Trophoblast cell (in vitro differentiated cells and primary cell): ENCODE measurements around the gene ZNF555.
"Not testable (repeated sequence)": the region's sequence is repeated elsewhere in the genome, so short reads cannot be mapped to it uniquely, and the experiment has no call there.

Experiments used
- DNase-seq, 2 donors: peaks; one replicate each; pipeline ENCODE4 v3.0.0-alpha.2; 2016
- H2AFZ ChIP-seq: 2 replicates; pipeline ENCODE4 v1.6.1; 2013; ENCODE audit warnings: low read length, moderate library complexity, mild to moderate bottlenecking; ENCODE audit not compliant: insufficient read depth, poor library complexity
- H2AK5ac ChIP-seq: 2 replicates; pipeline ENCODE4 v1.6.1; 2013; ENCODE audit warnings: mild to moderate bottlenecking, low read length
- H2BK120ac ChIP-seq: 2 replicates; pipeline ENCODE4 v1.6.1; 2013; ENCODE audit warnings: low read length, mild to moderate bottlenecking, moderate library complexity; ENCODE audit not compliant: insufficient read depth, poor library complexity
- H2BK12ac ChIP-seq: 2 replicates; pipeline ENCODE4 v1.6.1; 2013; ENCODE audit warnings: mild to moderate bottlenecking, low read length, moderate library complexity
- H2BK5ac ChIP-seq: 2 replicates; pipeline ENCODE4 v1.6.1; 2013; ENCODE audit warnings: low read length, low read depth, moderate library complexity, mild to moderate bottlenecking; ENCODE audit not compliant: poor library complexity
- H3K14ac ChIP-seq: 2 replicates; pipeline ENCODE4 v1.6.1; 2013; ENCODE audit warnings: mild to moderate bottlenecking, low read length
- H3K18ac ChIP-seq: 2 replicates; pipeline ENCODE4 v1.6.1; 2013; ENCODE audit warnings: mild to moderate bottlenecking, low read length
- H3K23ac ChIP-seq: 2 replicates; pipeline ENCODE4 v1.6.1; 2013; ENCODE audit warnings: low read length
- H3K27ac ChIP-seq: 2 replicates; pipeline ENCODE4 v1.5.1; 2013; ENCODE audit warnings: low read depth, mild to moderate bottlenecking, inconsistent platforms, low read length, moderate library complexity
- H3K27me3 ChIP-seq: 2 replicates; pipeline ENCODE4 v1.6.1; 2013; ENCODE audit warnings: inconsistent platforms, mild to moderate bottlenecking, low read length, moderate library complexity; ENCODE audit not compliant: insufficient read depth
- H3K36me3 ChIP-seq, 2 experiments: 1 replicate in 1 of 2; 2 replicates in 1 of 2; pipeline ENCODE4 v1.6.1; 2013; ENCODE audit warnings: low read length in 2 of 2, mild to moderate bottlenecking in 2 of 2, moderate library complexity in 1 of 2; ENCODE audit not compliant: insufficient read depth in 2 of 2, control insufficient read depth in 1 of 2
- H3K4ac ChIP-seq: 2 replicates; pipeline ENCODE4 v1.6.1; 2013; ENCODE audit warnings: low read depth, mild to moderate bottlenecking, low read length, moderate library complexity
- H3K4me1 ChIP-seq, 2 experiments: 1 replicate in 1 of 2; 2 replicates in 1 of 2; pipeline ENCODE4 v1.6.1; 2013; ENCODE audit warnings: low read length in 2 of 2, mild to moderate bottlenecking in 2 of 2, moderate library complexity in 1 of 2; ENCODE audit not compliant: insufficient read depth in 2 of 2, control insufficient read depth in 1 of 2
- H3K4me2 ChIP-seq: 2 replicates; pipeline ENCODE4 v1.6.1; 2013; ENCODE audit warnings: inconsistent platforms, mild to moderate bottlenecking, low read length, moderate library complexity
- H3K4me3 ChIP-seq: 2 replicates; pipeline ENCODE4 v1.5.1; 2013; ENCODE audit warnings: mild to moderate bottlenecking, low read depth, low read length, inconsistent platforms
- H3K79me1 ChIP-seq: one replicate; pipeline ENCODE4 v1.6.1; 2013; ENCODE audit warnings: low read length
- H3K79me2 ChIP-seq: 2 replicates; pipeline ENCODE4 v1.6.1; 2013; ENCODE audit warnings: low read length, mild to moderate bottlenecking; ENCODE audit not compliant: control insufficient read depth, insufficient read depth, poor library complexity
- H3K9ac ChIP-seq: 2 replicates; pipeline ENCODE4 v1.6.1; 2013; ENCODE audit warnings: mild to moderate bottlenecking, low read length
- H3K9me3 ChIP-seq: 2 replicates; pipeline ENCODE4 v1.6.1; 2013; ENCODE audit warnings: low read depth, mild to moderate bottlenecking, control low read depth, inconsistent platforms, low read length; ENCODE audit not compliant: insufficient read depth
- H4K12ac ChIP-seq: 2 replicates; pipeline ENCODE4 v1.6.1; 2013; ENCODE audit warnings: low read depth, mild to moderate bottlenecking, low read length, moderate library complexity
- H4K8ac ChIP-seq: 2 replicates; pipeline ENCODE4 v1.6.1; 2013; ENCODE audit warnings: low read depth, mild to moderate bottlenecking, low read length, moderate library complexity
- H4K91ac ChIP-seq: one replicate; pipeline ENCODE4 v1.6.1; 2013; ENCODE audit warnings: low read depth, mild to moderate bottlenecking, low read length, moderate library complexity
- WGBS: extraction: QIAGEN DNeasy Blood & Tissue Kit; methylation state at CpG from one replicate; pipeline ENCODE4 v1.1.7; 2013; ENCODE audit warnings: missing lambda C conversion rate; ENCODE audit not compliant: insufficient read length, insufficient coverage; ENCODE audit errors: extremely low coverage; 5-methylcytosine and 5-hydroxymethylcytosine counted together

The ZNF555 gene

GRCh38 chr19:2872175-2872574 lies 30.9 kb downstream of the ZNF555 start:
- WGBS = no CpG with 5 or more reads among the region's 11 CpGs
- not testable (repeated sequence) for H4K12ac ChIP-seq, H3K4me3 ChIP-seq, H3K4me2 ChIP-seq, H3K4ac ChIP-seq, H3K18ac ChIP-seq, H3K79me1 ChIP-seq, H3K14ac ChIP-seq, DNase-seq, H3K4me1 ChIP-seq, H4K8ac ChIP-seq, H2AFZ ChIP-seq, H2AK5ac ChIP-seq, H3K27me3 ChIP-seq, H4K91ac ChIP-seq, H3K9ac ChIP-seq, H2BK5ac ChIP-seq, H2BK120ac ChIP-seq, H3K23ac ChIP-seq, H2BK12ac ChIP-seq, H3K79me2 ChIP-seq, H3K27ac ChIP-seq, H3K36me3 ChIP-seq
- peaks cover 24% of the 10 kb centered on the region for H3K9me3 ChIP-seq

GRCh38 chr19:2877398-2878331 lies 36.4 kb downstream of the ZNF555 start:
- H2AFZ ChIP-seq = no peak overlapping the region
- no peaks in the 10 kb centered on the region for H3K27me3 ChIP-seq
- no peak overlapping the region for H2BK5ac ChIP-seq
- no peak overlapping the region for H2BK120ac ChIP-seq
- no peak overlapping the region for H3K4me2 ChIP-seq
- no peak overlapping the region for H3K27ac ChIP-seq
- H3K9me3 ChIP-seq = peaks cover 19% of the 10 kb centered on the region
- DNase-seq = no peak
- H3K23ac ChIP-seq = no peak overlapping the region
- H3K79me1 ChIP-seq = no peaks in the 10 kb centered on the region
- no peak overlapping the region for H3K9ac ChIP-seq
- H3K79me2 ChIP-seq = no peaks in the 10 kb centered on the region
- no peak overlapping the region for H3K4ac ChIP-seq
- WGBS = no CpG with 5 or more reads among the region's 32 CpGs
- no peak overlapping the region for H4K8ac ChIP-seq
- H3K18ac ChIP-seq = no peak overlapping the region
- H2BK12ac ChIP-seq = no peak overlapping the region
- no peak overlapping the region for H2AK5ac ChIP-seq
- no peaks in the 10 kb centered on the region for H3K4me1 ChIP-seq
- no peak overlapping the region for H4K91ac ChIP-seq
- no peaks in the 10 kb centered on the region for H3K36me3 ChIP-seq
- H4K12ac ChIP-seq = no peak overlapping the region
- no peak overlapping the region for H3K14ac ChIP-seq
- no peak overlapping the region for H3K4me3 ChIP-seq

GRCh38 chr19:2883686-2884439 lies 42.6 kb downstream of the ZNF555 start:
- no peaks in the 10 kb centered on the region for H3K27me3 ChIP-seq
- no peak overlapping the region for H2BK12ac ChIP-seq
- no peak overlapping the region for H3K4ac ChIP-seq
- H3K36me3 ChIP-seq = no peaks in the 10 kb centered on the region
- H3K14ac ChIP-seq = no peak overlapping the region
- no peak overlapping the region for H4K91ac ChIP-seq
- H3K4me2 ChIP-seq = no peak overlapping the region
- H3K23ac ChIP-seq = no peak overlapping the region
- H4K8ac ChIP-seq = no peak overlapping the region
- WGBS = no CpG with 5 or more reads among the region's 14 CpGs
- no peak overlapping the region for H3K9ac ChIP-seq
- no peak overlapping the region for H2BK5ac ChIP-seq
- no peak overlapping the region for H2AK5ac ChIP-seq
- H4K12ac ChIP-seq = no peak overlapping the region
- no peak overlapping the region for H3K4me3 ChIP-seq
- H3K79me1 ChIP-seq = no peaks in the 10 kb centered on the region
- no peak overlapping the region for H3K18ac ChIP-seq
- DNase-seq = no peak
- no peaks in the 10 kb centered on the region for H3K9me3 ChIP-seq
- H2BK120ac ChIP-seq = no peak overlapping the region
- H3K79me2 ChIP-seq = no peaks in the 10 kb centered on the region
- H2AFZ ChIP-seq = no peak overlapping the region
- H3K4me1 ChIP-seq = no peaks in the 10 kb centered on the region
- no peak overlapping the region for H3K27ac ChIP-seq

- Histone ChIP-seq H2BK120ac (no peak overlapping the region), H3K4me1 (no peaks in the 10 kb centered on the region), H3K79me2 (no peaks in the 10 kb centered on the region), H3K18ac (no peak overlapping the region), H3K9me3 (peaks cover 2% of the 10 kb centered on the region), H4K91ac (no peak overlapping the region), H2AK5ac (no peak overlapping the region), H3K23ac (no peak overlapping the region), H3K27me3 (no peaks in the 10 kb centered on the region), H2BK5ac (no peak overlapping the region), H3K79me1 (no peaks in the 10 kb centered on the region), H3K4me3 (no peak overlapping the region), H4K8ac (no peak overlapping the region), H3K36me3 (no peaks in the 10 kb centered on the region), H4K12ac (no peak overlapping the region), H3K4ac (no peak overlapping the region), H2BK12ac (no peak overlapping the region), H3K9ac (no peak overlapping the region), H2AFZ (no peak overlapping the region), H3K14ac (no peak overlapping the region), H3K4me2 (no peak overlapping the region), H3K27ac (no peak overlapping the region)
- no peak for DNase-seq
- WGBS = no CpG with 5 or more reads among the region's 17 CpGs
These were observed 44.5 kb downstream of the ZNF555 start for GRCh38 chr19:2885736-2886135.
